GM12891 (cell line): Measurements from ENCODE around the gene KIDINS220.

ENCODE experiments used
- DNase-seq: peaks from one replicate; pipeline ENCODE4 v3.0.0; 2011; ENCODE audit warnings: low spot score; ENCODE audit not compliant: insufficient read length
- FAIRE-seq: peaks from 2 replicates; lab custom pipeline; 2011; peaks lifted over from hg19 to GRCh38; lab: Jason Lieb, UNC
- PAX5 ChIP-seq: IDR thresholded peaks from 2 replicates; pipeline ENCODE4 v1.6.1; 2011; ENCODE audit warnings: low read length, moderate library complexity, mild to moderate bottlenecking; ENCODE audit not compliant: insufficient read depth, severe bottlenecking
- POLR2A ChIP-seq: IDR thresholded peaks from 2 replicates; pipeline ENCODE4 v1.6.1; 2011; ENCODE audit warnings: low read depth, low read length, control low read depth
- POLR2AphosphoS5 ChIP-seq: IDR thresholded peaks from 2 replicates; pipeline ENCODE4 v1.6.1; 2011; ENCODE audit warnings: low read depth, low read length, control low read depth
- POU2F2 ChIP-seq: IDR thresholded peaks from 2 replicates; pipeline ENCODE4 v1.6.1; 2011; ENCODE audit warnings: low read depth, mild to moderate bottlenecking, control low read depth, low read length, moderate library complexity
- SPI1 ChIP-seq: IDR thresholded peaks from 2 replicates; pipeline ENCODE4 v1.6.1; 2011; ENCODE audit warnings: low read depth, low read length, control low read depth
- TAF1 ChIP-seq: IDR thresholded peaks from 2 replicates; pipeline ENCODE4 v1.6.1; 2011; ENCODE audit warnings: low read depth, low read length, control low read depth

Gene KIDINS220

DNA sequence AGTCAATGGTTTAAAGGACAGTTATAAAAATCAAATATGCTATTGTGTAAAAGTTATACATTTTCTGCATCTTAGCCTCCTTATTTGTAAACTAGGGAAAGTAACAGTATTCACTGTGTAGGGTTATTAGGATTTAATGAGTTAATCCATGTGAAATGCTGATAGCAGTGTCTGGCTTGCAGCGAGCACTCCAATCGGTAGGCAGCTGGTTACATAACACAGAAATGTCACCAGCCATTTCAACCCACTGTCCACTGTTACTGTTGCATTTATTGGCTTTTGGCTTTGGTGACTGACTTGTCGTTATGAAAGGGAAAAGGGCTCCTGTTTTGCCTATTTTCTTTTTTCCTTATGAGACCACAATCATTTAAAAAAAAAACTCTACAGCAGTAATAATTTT lies 116.7 kb downstream of the KIDINS220 start:
- no peak for DNase-seq
- TF ChIP-seq POLR2AphosphoS5 = no peak
- TF ChIP-seq POU2F2 = no peak
- TF ChIP-seq POLR2A = no peak
- TF ChIP-seq TAF1 = no peak
- TF ChIP-seq PAX5 = no peak
- TF ChIP-seq SPI1 = no peak
- no peak for FAIRE-seq

DNA sequence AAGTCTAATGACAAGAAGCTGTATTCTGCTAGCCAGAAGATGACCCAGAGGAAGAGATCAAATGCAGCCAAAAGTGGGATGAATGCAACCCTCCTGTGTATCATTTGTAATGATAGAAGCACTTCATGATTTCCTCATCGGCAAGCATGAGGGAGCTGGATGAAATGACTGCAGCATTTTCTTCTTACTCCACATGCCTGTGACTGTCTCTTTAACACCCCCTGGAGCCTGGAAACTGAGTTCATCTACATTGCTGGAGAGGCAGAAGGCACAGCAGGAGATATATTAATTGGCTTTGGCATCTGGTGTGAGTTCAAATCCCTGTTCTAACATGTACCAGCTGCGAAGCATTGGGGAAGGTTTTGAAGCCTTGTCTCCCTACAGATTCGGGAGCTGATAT lies 117.9 kb downstream of the KIDINS220 start:
- TF ChIP-seq SPI1 (no peak), POU2F2 (no peak), PAX5 (no peak), POLR2AphosphoS5 (no peak), POLR2A (no peak), TAF1 (no peak)
- FAIRE-seq (no peak), DNase-seq (no peak)

- TF ChIP-seq SPI1 = no peak
- no peak for TF ChIP-seq POU2F2
- TF ChIP-seq TAF1 = no peak
- no peak for TF ChIP-seq POLR2AphosphoS5
- TF ChIP-seq PAX5 = no peak
- no peak for TF ChIP-seq POLR2A
- FAIRE-seq = no peak
- DNase-seq = no peak
Measured at GRCh38 chr2:8714971-8715370, 122.4 kb downstream of the KIDINS220 start.

- DNase-seq (no peak), FAIRE-seq (no peak)
- TF ChIP-seq TAF1 (no peak), PAX5 (no peak), POU2F2 (no peak), POLR2AphosphoS5 (no peak), POLR2A (no peak), SPI1 (no peak)
Measured at GRCh38 chr2:8714283-8714682, 123.1 kb downstream of the KIDINS220 start.

GRCh38 chr2:8710951-8711350 lies 126.5 kb downstream of the KIDINS220 start:
- DNase-seq = no peak
- TF ChIP-seq POLR2AphosphoS5 (no peak), POLR2A (no peak), SPI1 (no peak), POU2F2 (no peak), TAF1 (no peak), PAX5 (no peak)
- FAIRE-seq = no peak

DNA sequence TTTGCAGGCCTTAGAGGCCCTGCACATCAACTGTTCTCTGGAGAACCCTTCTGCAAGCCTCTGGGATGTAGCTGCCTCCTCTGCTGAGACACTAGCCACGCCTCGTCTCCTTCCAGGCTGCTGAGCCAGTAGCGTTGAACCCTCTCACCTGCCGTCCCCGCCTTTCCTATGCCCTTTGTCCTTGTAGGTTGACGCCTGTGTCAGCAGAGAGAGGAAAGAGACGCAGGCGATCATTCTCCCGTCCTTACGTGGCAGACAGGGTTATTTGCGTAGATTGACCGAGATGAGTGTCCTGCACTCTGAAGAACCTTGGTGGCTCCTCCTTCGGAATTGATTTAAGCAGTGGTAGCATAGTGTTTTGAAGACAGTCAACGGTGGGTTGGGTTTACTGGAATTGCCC lies 127.8 kb downstream of the KIDINS220 start:
- FAIRE-seq = no peak
- DNase-seq = no peak
- TF ChIP-seq POU2F2 = no peak
- TF ChIP-seq POLR2AphosphoS5 = no peak
- TF ChIP-seq TAF1 = no peak
- no peak for TF ChIP-seq POLR2A

DNA sequence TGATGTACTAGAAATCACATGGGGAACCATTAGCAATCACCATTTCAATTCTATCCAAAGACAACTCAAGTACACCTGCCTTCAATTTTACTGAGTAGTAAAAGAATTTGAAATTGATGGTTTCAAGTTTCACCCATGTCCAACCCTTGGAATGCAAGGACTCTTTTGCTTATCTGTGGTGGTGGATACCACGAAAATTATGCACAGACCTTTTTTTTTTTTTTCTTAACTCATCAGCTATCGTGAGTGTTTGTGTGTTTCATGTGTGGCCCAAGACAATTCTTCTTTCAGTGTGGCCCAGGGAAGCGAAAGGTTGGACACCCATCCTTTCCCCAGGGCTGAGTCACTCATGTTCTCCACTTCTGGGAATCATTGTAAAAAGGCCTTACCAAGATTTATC lies 132.5 kb downstream of the KIDINS220 start:
- DNase-seq = no peak
- FAIRE-seq = no peak
- no peak for TF ChIP-seq POLR2A
- no peak for TF ChIP-seq SPI1
- no peak for TF ChIP-seq POU2F2
- no peak for TF ChIP-seq TAF1
- no peak for TF ChIP-seq POLR2AphosphoS5
- no peak for TF ChIP-seq PAX5

- DNase-seq (no peak), FAIRE-seq (no peak)
- TF ChIP-seq PAX5 = no peak
Measured at GRCh38 chr2:8701681-8702379, 135.6 kb downstream of the KIDINS220 start.

- no peak for FAIRE-seq
- TF ChIP-seq POLR2AphosphoS5 (no peak), POLR2A (no peak), SPI1 (no peak), POU2F2 (no peak), PAX5 (no peak), TAF1 (no peak)
- no peak for DNase-seq
Measured at GRCh38 chr2:8699839-8700238, 137.6 kb downstream of the KIDINS220 start.

GRCh38 chr2:8697190-8697589 lies 140.2 kb downstream of the KIDINS220 start:
- TF ChIP-seq TAF1 (no peak), SPI1 (no peak), POLR2A (no peak), PAX5 (no peak)
- DNase-seq (no peak), FAIRE-seq (no peak)

DNA sequence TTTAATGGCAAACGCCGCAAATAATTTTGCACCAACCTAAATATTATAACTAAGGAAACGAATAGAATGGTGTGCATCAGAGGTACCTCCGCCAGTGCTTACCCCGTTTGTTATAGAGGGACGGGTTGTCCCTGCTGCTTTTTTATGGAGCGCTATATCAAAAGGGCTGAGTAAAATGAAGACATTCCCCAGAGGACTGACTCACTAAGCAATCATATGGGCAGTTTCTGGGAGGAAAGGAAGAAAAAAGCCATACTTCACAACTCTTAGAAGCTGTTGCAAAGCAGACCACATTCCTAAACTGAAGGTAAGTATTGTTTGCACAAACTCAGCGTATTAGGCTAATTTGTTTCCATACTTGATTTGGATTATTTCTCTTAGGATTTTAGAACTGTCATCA lies 142.7 kb downstream of the KIDINS220 start:
- TF ChIP-seq POLR2AphosphoS5 = no peak
- TF ChIP-seq PAX5 = no peak
- TF ChIP-seq SPI1 = no peak
- no peak for TF ChIP-seq POLR2A
- no peak for TF ChIP-seq POU2F2
- TF ChIP-seq TAF1 = no peak
- FAIRE-seq (no peak), DNase-seq (no peak)
